Epithelial cell of proximal tubule (primary cell): ENCODE results near the gene LGMN. TPM values are rescaled to one million over a fixed set of nuclear protein-coding genes. Genes with fewer than 3 reads are reported as not detected.

ENCODE experiments used
- DNase-seq: peaks from one replicate; pipeline ENCODE4 v3.0.0-alpha.2; 2011; ENCODE audit warnings: low read depth
- H3K4me3 ChIP-seq: 2 replicates; pipeline ENCODE4 v1.5.1; 2011; ENCODE audit warnings: low read depth, mild to moderate bottlenecking, low read length
- CTCF ChIP-seq: conservative IDR thresholded peaks from 2 replicates; pipeline ENCODE4 v1.5.1; 2012; ENCODE audit warnings: low read depth, mild to moderate bottlenecking, low read length
- total RNA-seq: library from RNA; depleted of rRNA; stranded (reverse); fragments of >200 nt; gene quantifications from 2 replicates; pipeline ENCODE4 v1.2.3, GENCODE V29; 2015

Gene LGMN
- total RNA-seq, 1 donor from 2014 or later, result 63.5 TPM

GRCh38 chr14:92747701-92748258 lies 647 bp downstream of the LGMN start:
- DNase-seq, result no peak
- peak overlapping the region; percentile 96 for H3K4me3 ChIP-seq
- TF ChIP-seq CTCF, result no peak

- H3K4me3 ChIP-seq, result no peak overlapping the region
- TF ChIP-seq CTCF, result no peak
- DNase-seq, result no peak
Observed at GRCh38 chr14:92744198-92744597, 4.2 kb downstream of the LGMN start.

- DNase-seq, result no peak
- no peak overlapping the region for H3K4me3 ChIP-seq
- no peak for TF ChIP-seq CTCF
Observed at GRCh38 chr14:92740440-92740839, 8.0 kb downstream of the LGMN start.

GRCh38 chr14:92737619-92738188 lies 10.7 kb downstream of the LGMN start:
- DNase-seq, result no peak
- TF ChIP-seq CTCF, result no peak
- H3K4me3 ChIP-seq, result no peak overlapping the region

- no peak for TF ChIP-seq CTCF
- no peak overlapping the region for H3K4me3 ChIP-seq
- no peak for DNase-seq
Observed at GRCh38 chr14:92737206-92737605, 11.2 kb downstream of the LGMN start.

- DNase-seq, result no peak
- no peak overlapping the region for H3K4me3 ChIP-seq
- TF ChIP-seq CTCF, result no peak
Observed at GRCh38 chr14:92735344-92735743, 13.1 kb downstream of the LGMN start.

GRCh38 chr14:92734618-92735017 lies 13.8 kb downstream of the LGMN start:
- no peak for DNase-seq
- no peak for TF ChIP-seq CTCF
- H3K4me3 ChIP-seq, result no peak overlapping the region
